H1 (cell line): ENCODE results near the gene EPHB3. TPM values are rescaled to one million over a fixed set of nuclear protein-coding genes. Genes with fewer than 3 reads are reported as not detected.

Experiments used
- CTCF ChIA-PET: fragments of 300-600 bp; sonication (Branson Sonifier 250); formaldehyde crosslinking; loops from one replicate; lab custom pipeline; 2021; ENCODE audit not compliant: partially characterized antibody; lab: Charles Lee
- POLR2A ChIA-PET: fragments of 300-600 bp; sonication (Branson Sonifier 250); formaldehyde crosslinking; loops from one replicate; lab custom pipeline; 2021; ENCODE audit warnings: inconsistent platforms; ENCODE audit not compliant: partially characterized antibody; lab: Charles Lee
- DNase-seq, 2 experiments: peaks; one replicate each; pipeline versions ENCODE4 v3.0.0 to v3.0.0-alpha.2; 2010 to 2022; ENCODE audit warnings: low spot score in 2 of 2, low read depth in 1 of 2, mixed read lengths in 1 of 2
- FAIRE-seq: peaks from 2 replicates; lab custom pipeline; 2011; peaks lifted over from hg19 to GRCh38; lab: Jason Lieb, UNC
- H2AFZ ChIP-seq: 2 replicates; pipeline ENCODE4 v1.8.1; 2012; ENCODE audit warnings: low read length, inconsistent platforms
- H2AK5ac ChIP-seq: 2 replicates; pipeline ENCODE4 v1.6.1; 2013; ENCODE audit warnings: low read depth, low read length
- H2BK120ac ChIP-seq: replicated peaks from 2 replicates; pipeline ENCODE3; 2013; ENCODE audit warnings: low read depth, low read length, inconsistent platforms
- H2BK12ac ChIP-seq: 2 replicates; pipeline ENCODE4 v1.6.1; 2013; ENCODE audit warnings: low read depth, low read length
- H2BK15ac ChIP-seq: 2 replicates; pipeline ENCODE4 v1.6.1; 2013; ENCODE audit warnings: low read length
- H2BK20ac ChIP-seq: 2 replicates; pipeline ENCODE4 v1.6.1; 2013; ENCODE audit warnings: low read length
- H2BK5ac ChIP-seq: 2 replicates; pipeline ENCODE4 v1.6.1; 2013; ENCODE audit warnings: low read depth, low read length
- H3K14ac ChIP-seq: 2 replicates; pipeline ENCODE4 v1.6.1; 2013; ENCODE audit warnings: inconsistent platforms; ENCODE audit not compliant: insufficient read length
- H3K18ac ChIP-seq: 2 replicates; pipeline ENCODE4 v1.6.1; 2013; ENCODE audit warnings: low read length; ENCODE audit errors: extremely low read depth
- H3K23ac ChIP-seq: 2 replicates; pipeline ENCODE4 v1.6.1; 2013; ENCODE audit warnings: inconsistent platforms; ENCODE audit not compliant: insufficient read length
- H3K23me2 ChIP-seq: 2 replicates; pipeline ENCODE4 v1.6.1; 2013; ENCODE audit warnings: low read depth, low read length
- H3K27ac ChIP-seq: 2 replicates; pipeline ENCODE4 v1.6.1; 2011; ENCODE audit warnings: low read depth, low read length, inconsistent platforms
- H3K27me3 ChIP-seq, 4 experiments: replicated peaks in 1 of 4; 1 replicate in 1 of 4; 2 replicates in 3 of 4; pipeline versions ENCODE4 v1.6.1 to v1.8.1; 2011 to 2013; ENCODE audit warnings: low read length in 3 of 4, mild to moderate bottlenecking in 3 of 4, inconsistent platforms in 2 of 4, mixed read lengths in 2 of 4, moderate library complexity in 1 of 4; ENCODE audit not compliant: control insufficient read depth in 3 of 4, insufficient read depth in 3 of 4; ENCODE audit errors: extremely low read depth in 1 of 4
- H3K36me3 ChIP-seq, 4 experiments: 2 replicates each; pipeline versions ENCODE4 v1.6.1 to v1.8.1; 2011 to 2013; ENCODE audit warnings: mild to moderate bottlenecking in 4 of 4, low read length in 3 of 4, moderate library complexity in 2 of 4, control low read depth in 1 of 4, inconsistent platforms in 1 of 4; ENCODE audit not compliant: insufficient read depth in 4 of 4, control insufficient read depth in 2 of 4
- H3K4ac ChIP-seq: replicated peaks from 2 replicates; pipeline ENCODE3; 2013; ENCODE audit warnings: low read length, low read depth, mixed read lengths, inconsistent platforms; ENCODE audit not compliant: insufficient read length
- H3K4me1 ChIP-seq, 4 experiments: replicated peaks in 1 of 4; 1 replicate in 1 of 4; 2 replicates in 3 of 4; pipeline versions ENCODE4 v1.6.1 to v1.8.1; 2011 to 2013; ENCODE audit warnings: low read length in 3 of 4, inconsistent platforms in 2 of 4, mixed read lengths in 1 of 4; ENCODE audit not compliant: insufficient read depth in 4 of 4, control insufficient read depth in 3 of 4
- H3K4me2 ChIP-seq, 2 experiments: 2 replicates each; pipeline versions ENCODE4 v1.6.1 to v1.8.1; 2011 to 2013; ENCODE audit warnings: low read depth in 2 of 2, low read length in 2 of 2, control low read depth in 1 of 2, inconsistent platforms in 1 of 2, mild to moderate bottlenecking in 1 of 2; ENCODE audit not compliant: insufficient read depth in 1 of 2
- H3K4me3 ChIP-seq, 4 experiments: fragments of 200-600, 300-600 bp in 1 of 4; sonication (generic), shearing (Covaris generic), sonication (Bioruptor Twin) in 1 of 4; 2 replicates each; pipeline versions ENCODE4 v1.5.1 to v1.8.1; 2011 to 2016; ENCODE audit warnings: low read length in 4 of 4, low read depth in 3 of 4, control low read depth in 2 of 4, inconsistent platforms in 2 of 4, mild to moderate bottlenecking in 2 of 4, mixed read lengths in 1 of 4, moderate library complexity in 1 of 4; ENCODE audit not compliant: insufficient read depth in 2 of 4; ENCODE audit errors: extremely low read depth in 1 of 4
- H3K56ac ChIP-seq: replicated peaks from 2 replicates; pipeline ENCODE3; 2013; ENCODE audit warnings: low read depth, mild to moderate bottlenecking, mixed read lengths, low read length, inconsistent platforms; ENCODE audit not compliant: insufficient read length
- H3K79me1 ChIP-seq: 2 replicates; pipeline ENCODE4 v1.6.1; 2013; ENCODE audit warnings: low read depth, low read length, control low read depth
- H3K79me2 ChIP-seq, 2 experiments: 2 replicates each; pipeline versions ENCODE4 v1.6.1 to v1.8.1; 2012 to 2013; ENCODE audit warnings: low read length in 2 of 2, mild to moderate bottlenecking in 2 of 2, inconsistent platforms in 1 of 2; ENCODE audit not compliant: insufficient read depth in 2 of 2, control insufficient read depth in 1 of 2
- H3K9ac ChIP-seq, 4 experiments: replicated peaks in 1 of 4; 1 replicate in 1 of 4; 2 replicates in 3 of 4; pipeline versions ENCODE4 v1.6.1 to v1.8.1; 2011 to 2013; ENCODE audit warnings: low read depth in 3 of 4, low read length in 3 of 4, control low read depth in 2 of 4, mild to moderate bottlenecking in 2 of 4, moderate library complexity in 2 of 4, inconsistent platforms in 1 of 4; ENCODE audit errors: extremely low read depth in 1 of 4
- H3K9me3 ChIP-seq, 2 experiments: 2 replicates each; pipeline versions ENCODE4 v1.6.1 to v1.8.1; 2012 to 2013; ENCODE audit warnings: mild to moderate bottlenecking in 2 of 2, moderate library complexity in 2 of 2, control low read depth in 1 of 2, inconsistent platforms in 1 of 2, low read depth in 1 of 2, low read length in 1 of 2, mixed read lengths in 1 of 2; ENCODE audit not compliant: insufficient read depth in 2 of 2
- H4K20me1 ChIP-seq, 2 experiments: replicated peaks in 1 of 2; 2 replicates each; pipeline versions ENCODE3 to v1.8.1; 2011 to 2013; ENCODE audit warnings: inconsistent platforms in 2 of 2, low read length in 2 of 2, mild to moderate bottlenecking in 1 of 2; ENCODE audit not compliant: insufficient read depth in 2 of 2, control insufficient read depth in 1 of 2
- H4K5ac ChIP-seq: 2 replicates; pipeline ENCODE4 v1.6.1; 2013; ENCODE audit warnings: low read length, low read depth, mixed read lengths, inconsistent platforms; ENCODE audit not compliant: insufficient read length
- H4K8ac ChIP-seq: 2 replicates; pipeline ENCODE4 v1.8.0; 2013; ENCODE audit warnings: mild to moderate bottlenecking, moderate library complexity, low read length, inconsistent platforms; ENCODE audit not compliant: insufficient read depth; ENCODE audit errors: extremely low read depth
- H4K91ac ChIP-seq: replicated peaks from 2 replicates; pipeline ENCODE3; 2013; ENCODE audit warnings: low read length, mixed read lengths, inconsistent platforms; ENCODE audit not compliant: insufficient read length
- CTBP2 ChIP-seq: IDR thresholded peaks from 2 replicates; pipeline ENCODE4 v1.7.0; 2011; ENCODE audit warnings: borderline replicate concordance, mild to moderate bottlenecking, moderate library complexity, mixed read lengths, low read length; ENCODE audit not compliant: insufficient read depth, insufficient read length
- KDM1A ChIP-seq: fragments of 200-600, 300-600 bp; sonication (generic); IDR thresholded peaks from 2 replicates; pipeline ENCODE4 v1.7.1; 2016; ENCODE audit warnings: mild to moderate bottlenecking, low read length, borderline replicate concordance
- TAF7 ChIP-seq: optimal IDR thresholded peaks from 2 replicates; pipeline ENCODE3; 2011; ENCODE audit warnings: low read depth, mild to moderate bottlenecking, inconsistent platforms, low read length, moderate library complexity, borderline replicate concordance
- ZNF274 ChIP-seq: IDR thresholded peaks from 2 replicates; pipeline ENCODE4 v1.7.0; 2012; ENCODE audit warnings: low read length, borderline replicate concordance; ENCODE audit errors: extremely low read depth
- WGBS, 2 experiments: shearing (Covaris generic) in 1 of 2; methylation state at CpG; one replicate each; pipeline versions ENCODE4 v1.1.6 to v1.1.7; 2013 to 2015; ENCODE audit warnings: low lambda C conversion rate in 2 of 2, mixed read lengths in 2 of 2, inconsistent platforms in 1 of 2, low coverage in 1 of 2, missing lambda C conversion rate in 1 of 2; ENCODE audit not compliant: insufficient replicate concordance in 2 of 2, insufficient coverage in 1 of 2, insufficient read length in 1 of 2; ENCODE audit errors: extremely low coverage in 1 of 2, missing lambda C conversion rate in 1 of 2; 5-methylcytosine and 5-hydroxymethylcytosine counted together
- polyA plus RNA-seq, 7 experiments: library from polyadenylated mRNA; depleted of rRNA in 3 of 7; stranded (reverse) in 5 of 7; unstranded in 2 of 7; fragments of >200 nt in 5 of 7; fragments of 200-250 nt in 2 of 7; gene quantifications; 1 replicate in 5 of 7; 2 replicates in 1 of 7; 4 replicates in 1 of 7; pipeline versions ENCODE4 v1.2.1 to v1.2.3, GENCODE V29; 2011 to 2013; ENCODE audit warnings: missing spikeins in 2 of 7, mixed read lengths in 2 of 7
- total RNA-seq: library from RNA; stranded (reverse); fragmentation: NEBNext Ultra II Directional; extraction: Animal tissue kit (Norgen Biotek cat#: 25700); gene quantifications from 2 replicates; pipeline ENCODE4 v1.2.1, GENCODE V29; 2021

EPHB3 gene
- total and polyA plus RNA-seq, 2 of the 8 experiments (the other 6 are each of a cell fraction or from before 2014, with no cell fraction given) = 0.41 to 0.91 TPM

- WGBS, 2 experiments = 5% methylated on average over 39 of the region's 68 CpGs; no CpG with 5 or more reads in 1 of the 2 experiments
- Histone ChIP-seq H2AK5ac (no peak overlapping the region), H4K20me1 (peaks cover 15 to 21% of the 10 kb centered on the region in 2 experiments), H3K56ac (no peak overlapping the region), H3K4me2 (peak overlapping the region; percentile 74 to 82), H3K4me3 (peak overlapping the region; percentile 45 to 82 (median 48)), H2AFZ (no peak overlapping the region), H4K5ac (no peak overlapping the region), H3K4ac (no peak overlapping the region), H3K79me1 (no peaks in the 10 kb centered on the region), H2BK5ac (no peak overlapping the region), H3K4me1 (peaks cover 9 to 50% (median 38%) of the 10 kb centered on the region in 4 experiments), H3K14ac (no peak overlapping the region), H3K9me3 (no peaks in the 10 kb centered on the region), H3K36me3 (no peaks in the 10 kb centered on the region), H3K27ac (no peak overlapping the region), H3K79me2 (no peaks in the 10 kb centered on the region), H2BK120ac (no peak overlapping the region), H4K8ac (no peak overlapping the region), H3K23ac (no peak overlapping the region), H3K27me3 (peaks cover 60 to 94% (median 84%) of the 10 kb centered on the region in 4 experiments), H3K23me2 (peaks cover 16% of the 10 kb centered on the region), H3K9ac (no peak overlapping the region), H2BK12ac (peak overlapping the region; percentile 45; the same call in 1 of the 2 replicates), H2BK20ac (no peak overlapping the region; the same call in 1 of the 2 replicates), H3K18ac (peak overlapping the region; percentile 48; the same call in 1 of the 2 replicates), H4K91ac (no peak overlapping the region), H2BK15ac (0 out of 2 replicates have a peak overlapping the region, but pooled peaks have one; percentile 16)
- ChIA-PET CTCF (interaction anchor here (0.6 to 1.8 kb wide), 6 partner anchors 14 to 414 kb away, joined by 3 to 6 read pairs (median 4); no protein-coding TSS in a partner anchor), POLR2A (interaction anchor here (0.8 to 1.6 kb wide), 4 partner anchors 8 to 36 kb away, joined by 3 to 4 read pairs (median 3); partner anchors contain the start of gene EPHB3)
- FAIRE-seq = no peak
- DNase-seq = peak in 1 of 2 experiments; percentile 79
- no peak for TF ChIP-seq KDM1A
- TF ChIP-seq ZNF274 = no peak
- peak; percentile 72 for TF ChIP-seq CTBP2
- no peak for TF ChIP-seq TAF7
These were observed 7.6 kb downstream of the EPHB3 start for GRCh38 chr3:184568924-184569829.
